Activated CD8-positive, alpha-beta memory T cell treated with anti-CD3 and anti-CD28 coated beads, Interleukin-2, amount 50 U/mL, for 24 hours (primary cell): Measurements from ENCODE around the gene FOXL1.

Experiments used
- DNase-seq: peaks from one replicate; pipeline ENCODE4 v3.0.0-alpha.2; 2020; ENCODE audit errors: extremely low read depth

The FOXL1 gene

DNA sequence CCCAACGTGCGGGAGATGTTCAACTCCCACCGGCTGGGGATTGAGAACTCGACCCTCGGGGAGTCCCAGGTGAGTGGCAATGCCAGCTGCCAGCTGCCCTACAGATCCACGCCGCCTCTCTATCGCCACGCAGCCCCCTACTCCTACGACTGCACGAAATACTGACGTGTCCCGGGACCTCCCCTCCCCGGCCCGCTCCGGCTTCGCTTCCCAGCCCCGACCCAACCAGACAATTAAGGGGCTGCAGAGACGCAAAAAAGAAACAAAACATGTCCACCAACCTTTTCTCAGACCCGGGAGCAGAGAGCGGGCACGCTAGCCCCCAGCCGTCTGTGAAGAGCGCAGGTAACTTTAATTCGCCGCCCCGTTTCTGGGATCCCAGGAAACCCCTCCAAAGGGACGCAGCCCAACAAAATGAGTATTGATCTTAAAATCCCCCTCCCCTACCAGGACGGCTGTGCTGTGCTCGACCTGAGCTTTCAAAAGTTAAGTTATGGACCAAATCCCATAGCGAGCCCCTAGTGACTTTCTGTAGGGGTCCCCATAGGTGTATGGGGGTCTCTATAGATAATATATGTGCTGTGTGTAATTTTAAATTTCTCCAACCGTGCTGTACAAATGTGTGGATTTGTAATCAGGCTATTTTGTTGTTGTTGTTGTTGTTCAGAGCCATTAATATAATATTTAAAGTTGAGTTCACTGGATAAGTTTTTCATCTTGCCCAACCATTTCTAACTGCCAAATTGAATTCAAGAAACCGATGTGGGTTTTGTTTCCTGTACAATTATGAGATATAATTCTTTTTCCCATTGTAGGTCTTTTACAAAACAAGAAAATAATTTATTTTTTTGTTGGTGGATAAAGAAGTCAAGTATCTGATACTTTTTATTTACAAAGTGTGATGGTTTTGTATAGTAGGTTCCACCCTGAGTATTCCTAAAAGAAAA lies 9.4 kb upstream of the FOXL1 start:
- no peak for DNase-seq

GRCh38 chr16:86569701-86570447 lies 8.5 kb upstream of the FOXL1 start:
- DNase-seq = no peak

DNA sequence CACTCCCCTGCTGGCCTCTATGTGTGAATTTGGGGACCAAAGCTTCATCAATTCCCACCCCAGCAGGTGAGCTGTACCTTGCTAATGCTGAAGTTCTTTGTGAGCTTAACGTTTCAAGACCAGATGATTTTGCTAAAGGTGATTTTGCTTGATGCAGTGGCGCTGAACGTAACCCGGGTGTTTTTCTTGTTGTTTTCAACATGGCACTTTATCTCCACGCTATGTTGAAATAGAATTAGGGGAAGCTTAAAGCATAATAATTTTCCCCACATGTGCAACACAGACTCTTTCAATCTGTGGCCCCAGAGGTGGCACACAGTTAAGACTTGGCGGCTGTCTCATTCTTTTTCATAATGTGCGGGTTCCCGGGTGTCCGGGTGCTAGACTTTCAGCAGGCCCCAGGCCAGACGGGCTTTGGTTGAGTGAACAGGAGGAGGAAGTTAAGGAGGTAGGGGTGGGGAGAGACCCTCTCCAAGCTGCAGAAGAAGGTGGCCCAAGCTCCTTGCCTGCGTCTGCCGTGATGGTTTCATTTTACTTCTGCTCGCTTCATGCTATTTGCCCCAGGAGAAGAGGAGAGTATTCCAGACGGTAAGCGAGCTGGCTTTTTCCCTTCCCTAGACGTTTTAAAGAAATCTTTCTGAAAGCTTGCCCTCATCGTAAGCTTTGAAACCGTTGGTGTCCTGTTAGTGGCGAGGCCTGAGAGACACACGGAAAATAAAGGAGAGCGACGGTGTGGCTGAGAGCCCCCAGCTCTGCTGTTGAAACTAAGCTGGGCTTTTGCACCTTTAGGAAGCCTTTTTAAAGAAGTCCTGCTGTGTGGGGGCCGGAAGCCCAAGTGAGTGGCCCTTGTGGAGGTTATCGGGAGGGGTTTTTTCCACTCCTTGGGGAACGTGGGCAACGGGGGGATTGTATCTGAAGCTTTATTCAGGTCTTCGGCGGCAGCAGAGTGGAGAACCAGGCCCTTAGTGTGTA lies 7.5 kb upstream of the FOXL1 start:
- no peak for DNase-seq

DNA sequence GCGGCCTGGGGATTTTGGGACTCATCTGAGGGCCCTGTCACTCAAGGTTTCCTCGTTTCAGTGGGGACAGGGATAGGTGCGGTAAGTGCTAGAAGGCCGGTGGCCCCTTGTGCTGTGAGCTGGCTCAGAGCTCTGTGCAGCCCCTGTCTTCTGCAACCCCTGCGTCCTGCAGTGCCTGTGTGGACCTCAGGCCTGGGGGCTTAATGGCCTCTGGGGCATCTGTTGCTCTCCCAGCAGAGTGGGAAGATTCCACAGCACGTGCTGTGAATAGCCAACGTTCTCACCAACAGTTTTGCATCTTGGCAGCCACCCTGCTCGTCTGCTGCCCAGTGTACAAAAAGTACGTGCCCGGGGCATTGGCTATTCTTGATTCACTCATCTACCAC lies 6.8 kb upstream of the FOXL1 start:
- DNase-seq = no peak

- DNase-seq = no peak
Observed at GRCh38 chr16:86572041-86572521, 6.3 kb upstream of the FOXL1 start.

DNA sequence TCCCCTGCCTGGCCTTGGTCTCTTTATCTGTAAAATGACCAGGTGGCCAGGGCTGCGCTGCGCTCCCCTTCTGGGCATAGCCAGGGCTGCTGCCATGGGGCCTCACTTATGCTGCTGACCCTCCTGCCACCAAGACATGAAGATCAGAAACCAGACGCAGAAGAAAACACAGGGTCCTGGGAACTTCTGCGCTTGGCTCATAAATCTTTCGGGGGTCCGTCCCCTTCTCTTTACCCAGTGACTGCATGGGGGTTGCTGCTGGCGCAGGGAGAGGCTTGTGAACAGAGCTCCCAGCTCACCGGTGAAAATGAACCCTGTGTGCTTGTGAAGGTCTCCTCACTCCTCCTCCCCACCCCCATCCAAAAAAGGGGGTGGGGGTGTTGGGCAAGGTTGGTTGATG lies 5.7 kb upstream of the FOXL1 start:
- DNase-seq = no peak

DNA sequence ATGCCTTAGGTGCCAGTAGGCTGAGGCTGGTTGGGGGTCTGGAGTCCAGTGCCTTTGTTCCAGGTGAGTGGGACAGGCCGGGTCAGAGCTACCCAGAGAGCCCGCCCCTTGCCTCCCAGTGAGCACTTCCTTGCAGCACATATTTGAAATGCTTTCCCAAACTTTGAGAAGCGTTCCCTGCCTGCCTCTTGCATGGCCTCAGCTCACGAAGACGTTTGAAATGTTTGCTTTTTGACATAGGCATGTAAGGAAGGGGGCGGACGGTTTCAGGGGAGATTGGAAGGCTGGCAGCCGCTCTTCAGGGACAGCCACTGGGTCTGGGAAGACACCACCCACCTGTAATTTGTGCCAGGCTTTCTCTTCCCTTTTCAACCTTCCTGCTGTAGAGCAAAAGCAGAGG lies 5.1 kb upstream of the FOXL1 start:
- no peak for DNase-seq

GRCh38 chr16:86573646-86574508 lies 4.5 kb upstream of the FOXL1 start:
- DNase-seq = no peak

- DNase-seq = no peak
Observed at GRCh38 chr16:86574646-86575045, 3.7 kb upstream of the FOXL1 start.

DNA sequence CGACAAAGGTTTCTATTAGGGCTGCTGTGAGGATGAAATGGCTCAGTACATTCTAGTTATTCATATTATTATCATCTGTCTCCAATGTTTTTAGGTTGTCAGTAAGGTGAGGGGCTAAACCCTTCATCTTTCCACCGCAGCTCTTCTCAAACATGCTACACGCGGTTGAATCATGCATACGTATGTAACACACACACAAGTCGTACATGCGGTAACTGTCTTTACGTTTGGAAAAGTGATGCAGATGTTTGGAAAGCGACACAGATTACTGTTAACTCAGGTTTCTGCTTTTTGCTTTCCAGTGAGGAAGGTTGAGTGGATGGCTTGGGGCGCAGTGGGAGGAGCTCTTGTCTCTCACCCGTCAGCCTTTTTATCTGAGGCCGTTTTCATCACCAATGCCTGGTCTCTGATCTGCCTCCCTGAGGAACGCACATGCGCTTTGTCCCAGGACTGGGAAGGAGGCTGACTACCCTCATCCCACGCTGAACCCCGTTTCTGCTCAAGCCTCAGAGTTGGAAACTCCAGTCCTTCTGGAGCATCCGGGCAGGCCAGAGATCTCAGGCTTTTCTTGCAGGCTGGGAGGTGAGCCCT lies 3.2 kb upstream of the FOXL1 start:
- DNase-seq = no peak

DNA sequence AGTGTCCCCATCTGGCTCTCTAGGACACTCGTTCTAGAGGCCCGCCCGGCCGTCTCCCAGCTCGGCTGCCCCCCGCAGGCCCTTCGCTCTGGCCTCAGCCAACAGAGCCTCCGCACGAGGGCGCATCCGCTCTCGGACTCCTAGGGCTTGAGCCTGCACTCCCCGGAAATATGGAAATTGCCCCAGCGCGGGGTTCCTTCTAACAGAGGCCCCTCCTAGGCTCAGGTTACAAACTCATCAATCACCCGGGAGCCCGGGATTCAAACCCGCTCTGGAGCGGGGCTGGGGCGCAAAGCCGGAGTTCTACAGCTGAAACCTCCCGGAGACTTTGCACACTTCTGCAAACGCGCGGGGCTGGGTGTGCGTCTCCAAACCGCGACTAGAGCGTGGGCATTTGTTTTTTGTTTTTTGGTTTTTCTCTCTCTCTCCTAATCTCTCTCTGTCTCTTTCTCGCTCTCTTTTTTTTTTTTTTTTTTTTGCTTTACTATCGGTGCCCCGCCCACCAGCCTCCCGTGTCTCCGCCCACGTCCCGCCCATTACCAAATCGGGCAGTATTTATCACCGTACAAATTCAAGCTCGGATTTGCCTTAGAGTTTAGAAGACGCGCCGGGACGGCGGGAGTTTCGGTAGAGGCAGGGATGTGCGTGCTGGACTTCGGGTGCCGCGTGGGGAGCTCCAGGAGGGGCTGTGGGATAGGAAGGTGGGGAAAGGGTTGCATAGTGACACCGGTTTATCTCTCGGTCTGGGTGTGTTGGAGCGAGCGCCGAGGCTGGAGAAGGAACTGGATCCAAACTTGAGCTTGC lies 2.4 kb upstream of the FOXL1 start:
- DNase-seq = no peak

DNA sequence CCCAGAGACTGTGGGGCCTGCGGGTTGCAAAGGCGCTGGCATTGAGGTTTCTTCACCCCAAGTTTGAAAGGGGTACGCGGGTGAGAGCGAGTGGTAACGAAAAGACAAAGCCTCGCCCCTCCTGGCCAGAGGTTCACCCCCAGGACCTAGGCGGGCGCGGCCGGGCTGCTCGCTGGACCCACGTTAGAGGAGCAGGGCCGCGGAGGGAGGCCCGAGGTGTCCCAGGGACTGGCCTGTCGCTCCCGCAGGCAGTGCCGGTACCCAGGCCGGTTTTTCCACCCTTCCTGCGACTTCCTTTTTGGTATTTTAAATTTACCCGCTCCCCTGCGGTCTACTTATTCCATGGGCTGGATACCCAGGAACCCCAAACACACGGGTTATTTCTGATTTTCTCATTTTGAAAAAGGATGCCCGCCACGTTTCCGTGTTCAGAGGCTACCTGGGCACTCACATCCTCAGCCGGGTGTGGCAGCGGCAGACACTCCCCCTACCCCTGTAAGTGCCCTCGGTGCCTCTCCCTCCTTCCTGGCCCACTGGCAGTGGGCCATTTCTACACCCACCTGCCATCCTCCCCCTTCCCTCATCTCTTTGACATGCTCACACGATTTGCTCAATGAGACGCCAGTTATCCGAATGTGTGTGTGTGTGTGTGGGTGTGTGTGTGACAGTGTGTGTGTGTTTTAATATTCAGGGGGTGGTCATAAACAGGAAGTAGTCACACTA lies 1.6 kb upstream of the FOXL1 start:
- DNase-seq = no peak

DNA sequence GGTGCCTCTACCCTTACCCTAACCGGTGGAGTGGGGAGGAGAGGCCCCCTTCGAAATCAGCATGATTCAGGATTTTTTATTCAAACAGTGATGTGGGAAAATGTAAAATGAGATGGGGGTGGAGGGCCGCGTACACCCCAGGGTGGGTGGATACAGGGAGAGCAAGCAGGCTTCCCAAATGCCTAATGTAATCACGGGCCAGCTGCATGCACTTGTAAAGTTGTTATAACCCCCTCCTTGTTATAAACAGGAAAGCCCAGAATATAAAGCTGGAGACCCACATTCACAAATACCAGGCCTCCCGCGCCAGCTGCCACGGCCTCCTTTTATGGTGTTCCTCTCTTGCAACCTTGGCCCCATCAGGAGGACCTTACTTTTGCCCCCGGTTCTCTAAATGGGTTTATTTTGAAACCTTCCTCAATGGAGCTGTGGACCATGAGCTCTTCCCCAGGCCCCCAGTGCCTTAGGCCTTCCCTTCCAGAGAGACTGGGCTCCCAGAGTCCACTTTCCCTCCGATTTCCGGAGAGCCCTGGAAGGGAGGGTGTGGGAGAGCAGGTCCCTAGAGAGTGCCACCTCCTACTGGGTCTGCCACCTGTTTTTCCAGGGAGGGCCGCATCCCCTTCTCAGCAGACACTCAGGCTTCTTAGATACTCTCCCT lies 906 bp upstream of the FOXL1 start:
- no peak for DNase-seq

DNA sequence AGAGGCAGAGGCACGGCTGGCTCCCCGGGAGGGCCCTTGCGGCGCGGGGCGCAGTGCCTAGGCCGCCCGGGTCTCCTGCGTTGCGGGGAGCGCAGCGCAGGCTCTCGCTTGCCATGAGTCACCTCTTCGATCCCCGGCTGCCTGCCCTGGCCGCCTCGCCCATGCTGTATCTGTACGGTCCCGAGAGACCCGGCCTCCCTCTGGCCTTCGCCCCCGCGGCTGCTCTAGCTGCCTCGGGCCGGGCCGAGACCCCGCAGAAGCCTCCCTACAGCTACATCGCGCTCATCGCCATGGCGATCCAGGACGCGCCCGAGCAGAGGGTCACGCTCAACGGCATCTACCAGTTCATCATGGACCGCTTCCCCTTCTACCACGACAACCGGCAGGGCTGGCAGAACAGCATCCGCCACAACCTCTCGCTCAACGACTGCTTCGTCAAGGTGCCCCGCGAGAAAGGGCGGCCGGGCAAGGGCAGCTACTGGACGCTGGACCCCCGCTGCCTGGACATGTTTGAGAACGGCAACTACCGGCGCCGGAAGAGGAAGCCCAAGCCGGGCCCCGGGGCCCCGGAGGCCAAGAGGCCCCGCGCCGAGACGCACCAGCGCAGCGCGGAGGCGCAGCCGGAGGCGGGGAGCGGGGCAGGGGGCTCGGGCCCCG lies 390 bp downstream of the FOXL1 start:
- DNase-seq = no peak

GRCh38 chr16:86579268-86580062 lies 1.1 kb downstream of the FOXL1 start:
- no peak for DNase-seq

DNA sequence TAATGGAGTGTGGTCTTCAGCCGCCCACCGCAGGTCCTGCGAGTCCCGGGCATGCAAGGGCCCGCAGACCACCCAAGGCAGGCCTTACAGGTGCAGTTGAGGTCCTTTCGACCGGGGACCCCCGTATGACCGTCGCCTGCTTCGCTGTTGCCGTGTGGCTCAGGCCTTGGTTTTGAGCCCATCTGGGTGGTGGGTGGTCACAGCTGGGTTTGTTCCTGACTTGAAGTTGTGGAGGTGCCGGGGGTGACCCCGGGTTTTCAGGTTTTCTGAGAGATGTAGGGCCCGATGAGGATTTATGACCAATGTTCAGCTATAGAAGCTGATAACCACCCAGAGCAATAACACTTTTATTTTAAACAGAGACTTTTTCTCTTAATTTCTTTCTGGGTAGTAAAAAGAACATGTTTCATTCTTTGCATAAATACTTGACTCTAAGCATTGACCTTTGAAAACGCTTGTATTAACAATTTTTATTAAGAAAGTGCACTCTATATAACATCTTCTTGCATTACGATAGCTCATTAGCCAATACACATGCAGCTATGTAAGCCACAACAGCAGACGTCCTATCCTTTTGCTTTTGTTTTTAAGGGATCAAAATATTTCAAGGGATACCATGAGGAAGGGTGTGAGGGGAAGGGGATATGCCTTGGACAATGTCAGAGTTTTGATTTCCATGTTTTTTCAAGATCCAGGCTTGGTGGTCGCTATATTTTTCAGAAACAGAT lies 1.9 kb downstream of the FOXL1 start:
- DNase-seq = no peak
